Right atrium auricular region (tissue), 2 donors: ENCODE measurements around the gene WIPF1. TPM values are rescaled to one million over a fixed set of nuclear protein-coding genes. Genes with fewer than 3 reads are reported as not detected.
"Not testable (repeated sequence)": the region's sequence is repeated elsewhere in the genome, so short reads cannot be mapped to it uniquely, and the experiment has no call there.

ENCODE experiments used
- DNase-seq: peaks from one replicate; pipeline ENCODE4 v3.0.0-alpha.2; 2019; ENCODE audit warnings: low spot score
- H3K27ac ChIP-seq, 2 donors: fragments of 200-600 bp; sonication (generic); 1 replicate in 1 of 2; 2 replicates in 1 of 2; pipeline ENCODE4 v1.5.1; 2016 to 2019
- H3K27me3 ChIP-seq, 2 donors: fragments of 200-600 bp; sonication (generic); one replicate each; pipeline versions ENCODE4 v1.5.1 to v1.6.0; 2017 to 2019
- H3K36me3 ChIP-seq: fragments of 200-600 bp; sonication (generic); one replicate; pipeline ENCODE4 v1.5.1; 2016
- H3K4me1 ChIP-seq, 2 donors: fragments of 200-600 bp; sonication (generic); one replicate each; pipeline versions ENCODE4 v1.5.1 to v1.6.0; 2017 to 2019
- H3K4me3 ChIP-seq, 2 donors: fragments of 200-600 bp; sonication (generic); 1 replicate in 1 of 2; 2 replicates in 1 of 2; pipeline ENCODE4 v1.5.1; 2017 to 2019; ENCODE audit warnings: mild to moderate bottlenecking in 1 of 2, moderate library complexity in 1 of 2
- H3K9me3 ChIP-seq, 2 donors: fragments of 200-600 bp; sonication (generic); one replicate each; pipeline ENCODE4 v1.5.1; 2019
- total RNA-seq, 2 donors: library from RNA; depleted of rRNA; stranded (reverse); fragments of >200 nt; gene quantifications; one replicate each; pipeline ENCODE4 v1.1.0, GENCODE V29; 2016
- TF ChIP-seq, protein P1 (sequence below), 2 donors: fragments of 200-600 bp; sonication (generic); IDR thresholded peaks; one replicate each; pipeline ENCODE4 v1.5.1; 2019; ENCODE audit warnings: antibody characterized with exemption in 2 of 2

WIPF1 gene
- total RNA-seq, 2 donors from 2014 or later, result 12.3 to 17.5 TPM

DNA sequence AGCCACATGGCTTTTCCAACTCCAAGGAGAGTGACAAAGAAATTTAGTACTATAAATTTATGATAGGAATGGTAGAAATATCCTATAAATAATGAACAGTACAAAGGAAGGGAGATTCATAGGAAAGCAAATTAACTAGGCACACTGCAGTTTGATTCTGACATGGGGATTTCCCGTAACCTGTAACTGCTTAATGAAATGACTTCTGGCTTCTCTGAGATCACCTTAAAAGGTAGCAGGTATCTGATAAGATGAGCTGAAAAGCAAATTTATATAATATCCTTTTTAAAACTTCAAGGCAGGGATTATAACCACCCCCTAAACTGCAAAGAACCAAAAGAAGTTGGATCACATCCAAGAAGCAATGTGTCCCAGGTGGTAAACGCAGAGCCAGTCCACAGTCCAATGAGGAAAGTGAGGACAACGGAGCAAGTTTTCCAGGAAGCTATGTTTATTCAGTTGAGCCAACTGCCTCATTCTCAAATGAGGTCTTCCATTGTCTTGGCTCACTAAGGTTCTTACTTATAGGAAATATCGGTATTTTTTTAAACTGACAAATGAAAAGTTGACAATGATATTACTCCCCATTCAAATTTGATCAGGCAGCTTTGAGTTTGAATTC, 43.0 kb downstream of the WIPF1 start:
- no peaks in the 10 kb centered on the region for H3K4me1 ChIP-seq
- no peaks in the 10 kb centered on the region for H3K36me3 ChIP-seq
- H3K27ac ChIP-seq, result no peak overlapping the region
- H3K27me3 ChIP-seq, result no peaks in the 10 kb centered on the region
- TF ChIP-seq, protein P1, sequence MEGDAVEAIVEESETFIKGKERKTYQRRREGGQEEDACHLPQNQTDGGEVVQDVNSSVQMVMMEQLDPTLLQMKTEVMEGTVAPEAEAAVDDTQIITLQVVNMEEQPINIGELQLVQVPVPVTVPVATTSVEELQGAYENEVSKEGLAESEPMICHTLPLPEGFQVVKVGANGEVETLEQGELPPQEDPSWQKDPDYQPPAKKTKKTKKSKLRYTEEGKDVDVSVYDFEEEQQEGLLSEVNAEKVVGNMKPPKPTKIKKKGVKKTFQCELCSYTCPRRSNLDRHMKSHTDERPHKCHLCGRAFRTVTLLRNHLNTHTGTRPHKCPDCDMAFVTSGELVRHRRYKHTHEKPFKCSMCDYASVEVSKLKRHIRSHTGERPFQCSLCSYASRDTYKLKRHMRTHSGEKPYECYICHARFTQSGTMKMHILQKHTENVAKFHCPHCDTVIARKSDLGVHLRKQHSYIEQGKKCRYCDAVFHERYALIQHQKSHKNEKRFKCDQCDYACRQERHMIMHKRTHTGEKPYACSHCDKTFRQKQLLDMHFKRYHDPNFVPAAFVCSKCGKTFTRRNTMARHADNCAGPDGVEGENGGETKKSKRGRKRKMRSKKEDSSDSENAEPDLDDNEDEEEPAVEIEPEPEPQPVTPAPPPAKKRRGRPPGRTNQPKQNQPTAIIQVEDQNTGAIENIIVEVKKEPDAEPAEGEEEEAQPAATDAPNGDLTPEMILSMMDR (IDR thresholded peaks at IDR 0.05), result no peak
- no peak for DNase-seq
- no peak overlapping the region for H3K4me3 ChIP-seq
- H3K9me3 ChIP-seq, result no peaks in the 10 kb centered on the region

DNA sequence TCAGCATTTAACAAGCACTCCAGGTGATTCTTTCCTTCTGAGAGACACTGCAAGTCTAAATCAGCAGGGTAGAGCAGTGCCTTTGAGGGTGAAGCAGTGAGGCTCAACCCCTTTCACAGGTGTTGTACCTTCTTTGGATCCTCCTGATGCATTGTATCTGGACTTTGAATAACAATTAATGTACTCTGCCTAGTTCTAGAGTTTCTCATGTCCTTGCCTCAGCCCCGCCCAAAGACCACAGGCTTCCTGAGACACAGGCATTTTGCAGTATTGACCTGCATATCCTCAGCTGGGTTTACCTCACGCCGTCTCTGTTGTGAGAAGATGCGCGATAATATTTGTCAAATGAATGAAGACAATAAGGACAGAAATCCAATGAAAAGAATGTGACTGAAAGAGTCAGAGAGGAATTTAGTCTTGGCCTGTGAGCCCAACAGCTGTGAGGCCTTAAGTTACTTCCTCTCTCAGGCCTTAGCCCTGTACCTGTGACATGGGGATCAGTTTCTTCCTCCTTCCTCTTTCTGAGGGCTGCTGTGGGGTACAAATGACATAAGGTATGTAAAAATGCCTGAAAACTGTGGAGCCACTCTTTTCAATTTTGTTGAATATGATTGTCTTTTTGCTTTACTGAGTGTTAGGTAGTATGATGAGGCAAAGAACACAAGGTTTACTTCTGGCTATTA, 43.7 kb downstream of the WIPF1 start:
- no peaks in the 10 kb centered on the region for H3K36me3 ChIP-seq
- no peaks in the 10 kb centered on the region for H3K4me1 ChIP-seq
- no peak for DNase-seq
- no peaks in the 10 kb centered on the region for H3K9me3 ChIP-seq
- no peaks in the 10 kb centered on the region for H3K27me3 ChIP-seq
- TF ChIP-seq, protein P1 (IDR thresholded peaks at IDR 0.05), result no peak
- H3K27ac ChIP-seq, result no peak overlapping the region
- H3K4me3 ChIP-seq, result no peak overlapping the region

DNA sequence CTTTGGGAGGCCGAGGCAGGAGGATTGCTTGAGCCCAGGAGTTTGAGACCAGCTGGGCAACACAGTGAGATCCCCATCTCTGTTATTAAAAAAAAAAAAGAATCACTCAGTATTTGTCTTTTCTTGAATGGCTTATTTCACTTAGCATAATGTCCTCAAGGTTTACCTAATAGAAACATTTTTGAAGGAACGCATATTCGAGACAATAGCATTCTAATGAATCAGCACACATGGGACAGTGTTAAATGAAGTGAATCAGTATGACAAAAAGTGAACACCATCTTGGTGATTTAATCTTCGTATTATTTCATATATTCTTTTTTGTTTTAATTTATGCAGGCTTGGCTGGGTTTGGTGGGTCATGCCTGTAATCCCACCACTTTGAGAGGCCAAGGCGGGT, 44.7 kb downstream of the WIPF1 start:
- TF ChIP-seq, protein P1 (IDR thresholded peaks at IDR 0.05), result no peak
- H3K4me1 ChIP-seq, result no peaks in the 10 kb centered on the region
- H3K9me3 ChIP-seq, result no peaks in the 10 kb centered on the region
- H3K27ac ChIP-seq, result no peak overlapping the region
- DNase-seq, result no peak
- no peak overlapping the region for H3K4me3 ChIP-seq
- no peaks in the 10 kb centered on the region for H3K36me3 ChIP-seq
- H3K27me3 ChIP-seq, result no peaks in the 10 kb centered on the region

DNA sequence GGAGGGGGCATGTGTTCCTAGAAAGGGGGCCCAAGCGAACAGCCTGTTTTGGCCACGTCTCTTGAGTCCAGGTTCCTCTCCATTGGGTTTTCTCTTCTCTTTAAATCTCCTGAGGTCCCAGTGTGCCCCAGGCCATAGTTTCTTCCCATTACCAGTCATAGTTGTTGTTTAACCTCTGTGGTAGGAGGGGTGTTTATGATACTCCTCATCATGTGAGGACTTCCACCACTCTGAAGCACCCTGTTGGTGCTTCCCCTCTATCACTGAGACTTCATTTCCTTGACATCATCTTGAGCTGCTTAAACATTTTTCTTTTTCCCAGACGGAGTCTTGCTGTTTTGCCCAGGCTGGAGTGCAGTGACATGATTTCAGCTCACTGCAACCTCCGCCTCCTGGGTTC, 45.9 kb downstream of the WIPF1 start:
- no peak for DNase-seq
- Histone ChIP-seq H3K4me3 (no peak overlapping the region), H3K4me1 (no peaks in the 10 kb centered on the region), H3K27ac (no peak overlapping the region), H3K36me3 (no peaks in the 10 kb centered on the region), H3K9me3 (no peaks in the 10 kb centered on the region), H3K27me3 (no peaks in the 10 kb centered on the region)
- TF ChIP-seq, protein P1 (IDR thresholded peaks at IDR 0.05), result no peak

GRCh38 chr2:174548646-174549045, 49.0 kb downstream of the WIPF1 start:
- not testable (repeated sequence) for H3K9me3 ChIP-seq, H3K27ac ChIP-seq, H3K4me3 ChIP-seq, H3K4me1 ChIP-seq, H3K36me3 ChIP-seq, DNase-seq, H3K27me3 ChIP-seq

- not testable (repeated sequence) for H3K4me1 ChIP-seq, DNase-seq, H3K27me3 ChIP-seq, H3K27ac ChIP-seq, H3K36me3 ChIP-seq, H3K9me3 ChIP-seq, H3K4me3 ChIP-seq
Observed at GRCh38 chr2:174548021-174548420, 49.6 kb downstream of the WIPF1 start.
